Sigmoid colon (tissue), 7 donors: ENCODE results near the gene PAK5. TPM values are rescaled to one million over a fixed set of nuclear protein-coding genes. Genes with fewer than 3 reads are reported as not detected.

Source experiments
- DNase-seq: peaks from one replicate; pipeline ENCODE4 v3.0.0-alpha.2; 2019
- H3K27ac ChIP-seq, 4 donors: fragments of 200-600 bp; sonication (generic); one replicate each; pipeline ENCODE4 v1.5.1; 2016 to 2019; ENCODE audit warnings: mild to moderate bottlenecking in 1 of 4
- H3K27me3 ChIP-seq, 3 donors: fragments of 200-600 bp; sonication (generic); one replicate each; pipeline ENCODE4 v1.5.1; 2019; ENCODE audit warnings: mild to moderate bottlenecking in 1 of 3
- H3K36me3 ChIP-seq, 4 donors: fragments of 200-600 bp; sonication (generic); one replicate each; pipeline ENCODE4 v1.5.1; 2016 to 2019
- H3K4me1 ChIP-seq, 4 donors: fragments of 200-600 bp; sonication (generic); one replicate each; pipeline ENCODE4 v1.5.1; 2017 to 2019
- H3K4me3 ChIP-seq, 4 donors: fragments of 200-600 bp; sonication (generic); one replicate each; pipeline ENCODE4 v1.5.1; 2017 to 2019; ENCODE audit warnings: mild to moderate bottlenecking in 2 of 4, moderate library complexity in 1 of 4
- H3K9me3 ChIP-seq, 4 donors: fragments of 200-600 bp in 3 of 4; sonication (generic) in 3 of 4; one replicate each; pipeline versions ENCODE4 v1.5.1 to v1.6.1; 2013 to 2019
- CTCF ChIP-seq, 4 experiments: fragments of 450-650 bp in 3 of 4; fragments of 200-600 bp in 1 of 4; IDR thresholded peaks; one replicate each; pipeline ENCODE4 v1.5.1; 2016 to 2019; ENCODE audit warnings: antibody characterized with exemption in 4 of 4, mild to moderate bottlenecking in 3 of 4, moderate library complexity in 2 of 4
- EP300 ChIP-seq, 4 donors: sonication (generic); formaldehyde crosslinking; IDR thresholded peaks; one replicate each; pipeline ENCODE4 v1.6.1; 2017; ENCODE audit warnings: antibody characterized with exemption in 4 of 4
- POLR2A ChIP-seq, 2 donors: fragments of 450-650 bp; IDR thresholded peaks; one replicate each; pipeline ENCODE4 v1.6.1; 2016; ENCODE audit warnings: antibody characterized with exemption in 2 of 2, mild to moderate bottlenecking in 2 of 2, moderate library complexity in 2 of 2
- POLR2AphosphoS5 ChIP-seq, 4 donors: sonication (generic); formaldehyde crosslinking; IDR thresholded peaks; one replicate each; pipeline ENCODE4 v1.6.1; 2017; ENCODE audit warnings: antibody characterized with exemption in 4 of 4
- WGBS, 2 donors: extraction: QIAGEN DNeasy Blood & Tissue Kit; methylation state at CpG; one replicate each; pipeline ENCODE4 v1.1.7; 2013; 5-methylcytosine and 5-hydroxymethylcytosine counted together
- intact Hi-C: fragments of 100-400 bp; cut with DNase I; formaldehyde crosslinking; loops from one replicate; pipeline ENCODE4 v1.15.1; 2023
- polyA plus RNA-seq, 3 donors: library from polyadenylated mRNA; stranded (reverse); fragments of 200-250 nt; gene quantifications; one replicate each; pipeline ENCODE4 v1.2.3, GENCODE V29; 2013
- total RNA-seq, 4 donors: library from RNA; depleted of rRNA; stranded (reverse); fragments of >200 nt; gene quantifications; one replicate each; pipeline ENCODE4 v1.1.0, GENCODE V29; 2016
- donor health status: healthy with polysubstance abuse.
- donor health status: Bipolar disorder and iron deficiency.
- donor health status: healthy.

The PAK5 gene
- total and polyA plus RNA-seq, 7 donors: 0.03 to 0.36 (median 0.16) TPM; not detected in 2

- Histone ChIP-seq H3K4me1 (no peaks in the 10 kb centered on the region), H3K27me3 (no peaks in the 10 kb centered on the region), H3K9me3 (no peaks in the 10 kb centered on the region), H3K36me3 (no peaks in the 10 kb centered on the region), H3K4me3 (no peak overlapping the region), H3K27ac (no peak overlapping the region)
- intact Hi-C loops: no loop called here
- WGBS, 2 donors: 71 to 74% methylated on average over 1 of the region's 1 CpG
- no peak for TF ChIP-seq CTCF (IDR thresholded peaks at IDR 0.05)
- no peak for TF ChIP-seq POLR2AphosphoS5 (IDR thresholded peaks at IDR 0.05)
- no peak for TF ChIP-seq POLR2A (IDR thresholded peaks at IDR 0.05)
- no peak for TF ChIP-seq EP300 (IDR thresholded peaks at IDR 0.05)
- no peak for DNase-seq
Observed at GRCh38 chr20:9592419-9592818, 246.5 kb downstream of the PAK5 start.

- Histone ChIP-seq H3K4me1 (no peaks in the 10 kb centered on the region), H3K4me3 (no peak overlapping the region), H3K27me3 (no peaks in the 10 kb centered on the region), H3K9me3 (no peaks in the 10 kb centered on the region), H3K36me3 (no peaks in the 10 kb centered on the region), H3K27ac (no peak overlapping the region)
- intact Hi-C loops: no loop called here
- TF ChIP-seq EP300 (IDR thresholded peaks at IDR 0.05) (no peak), CTCF (IDR thresholded peaks at IDR 0.05) (no peak), POLR2A (IDR thresholded peaks at IDR 0.05) (no peak), POLR2AphosphoS5 (IDR thresholded peaks at IDR 0.05) (no peak)
- no peak for DNase-seq
Observed at GRCh38 chr20:9591080-9591479, 247.8 kb downstream of the PAK5 start.

GRCh38 chr20:9590189-9590588 lies 248.7 kb downstream of the PAK5 start:
- no peaks in the 10 kb centered on the region for H3K4me1 ChIP-seq
- TF ChIP-seq CTCF (IDR thresholded peaks at IDR 0.05): no peak
- TF ChIP-seq POLR2A (IDR thresholded peaks at IDR 0.05): no peak
- no peak for TF ChIP-seq POLR2AphosphoS5 (IDR thresholded peaks at IDR 0.05)
- TF ChIP-seq EP300 (IDR thresholded peaks at IDR 0.05): no peak
- H3K27ac ChIP-seq: no peak overlapping the region
- H3K27me3 ChIP-seq: no peaks in the 10 kb centered on the region
- no peak overlapping the region for H3K4me3 ChIP-seq
- intact Hi-C loops: no loop called here
- no peaks in the 10 kb centered on the region for H3K9me3 ChIP-seq
- no peak for DNase-seq
- 9 to 54% methylated on average over 1 of the region's 1 CpG for WGBS, 2 donors
- H3K36me3 ChIP-seq: no peaks in the 10 kb centered on the region

GRCh38 chr20:9588706-9589105 lies 250.2 kb downstream of the PAK5 start:
- intact Hi-C loops: no loop called here

More at GRCh38 chr20:9588706-9589105, 250.2 kb downstream of the PAK5 start:
- no peaks in the 10 kb centered on the region for H3K27me3 ChIP-seq
- no peaks in the 10 kb centered on the region for H3K36me3 ChIP-seq
- H3K4me3 ChIP-seq: no peak overlapping the region
- 67 to 97% methylated on average over 1 of the region's 1 CpG for WGBS, 2 donors
- no peak overlapping the region for H3K27ac ChIP-seq
- no peaks in the 10 kb centered on the region for H3K4me1 ChIP-seq
- no peaks in the 10 kb centered on the region for H3K9me3 ChIP-seq
- TF ChIP-seq POLR2A (IDR thresholded peaks at IDR 0.05): no peak
- no peak for TF ChIP-seq EP300 (IDR thresholded peaks at IDR 0.05)
- TF ChIP-seq CTCF (IDR thresholded peaks at IDR 0.05): no peak
- TF ChIP-seq POLR2AphosphoS5 (IDR thresholded peaks at IDR 0.05): no peak
- DNase-seq: no peak
